Esophagus squamous epithelium (tissue), 5 donors: ENCODE results near the gene TRIM29. TPM values are rescaled to one million over a fixed set of nuclear protein-coding genes. Genes with fewer than 3 reads are reported as not detected.

Experiments
- DNase-seq: peaks from one replicate; lab custom pipeline; 2025; lab: John Stamatoyannopoulos, UW
- H3K27ac ChIP-seq, 4 donors: fragments of 200-600 bp; sonication (generic); one replicate each; pipeline ENCODE4 v1.5.1; 2016 to 2019; ENCODE audit warnings: mild to moderate bottlenecking in 1 of 4
- H3K27me3 ChIP-seq, 4 donors: fragments of 200-600 bp; sonication (generic); 1 replicate in 3 of 4; 2 replicates in 1 of 4; pipeline versions ENCODE4 v1.5.1 to v1.6.0; 2017 to 2021; ENCODE audit warnings: antibody characterized with exemption in 1 of 4
- H3K36me3 ChIP-seq, 3 donors: fragments of 200-600 bp; sonication (generic); one replicate each; pipeline ENCODE4 v1.5.1; 2016 to 2019
- H3K4me1 ChIP-seq, 3 donors: fragments of 200-600 bp; sonication (generic); one replicate each; pipeline ENCODE4 v1.5.1; 2017 to 2019
- H3K4me3 ChIP-seq, 4 donors: fragments of 200-600 bp; sonication (generic); 1 replicate in 3 of 4; 2 replicates in 1 of 4; pipeline ENCODE4 v1.5.1; 2016 to 2019; ENCODE audit warnings: mild to moderate bottlenecking in 2 of 4, moderate library complexity in 1 of 4
- H3K9me3 ChIP-seq, 3 donors: fragments of 200-600 bp; sonication (generic); one replicate each; pipeline ENCODE4 v1.5.1; 2016 to 2019
- POLR2A ChIP-seq, 4 donors: fragments of 450-650 bp; IDR thresholded peaks; one replicate each; pipeline ENCODE4 v1.6.1; 2017; ENCODE audit warnings: antibody characterized with exemption in 4 of 4, mild to moderate bottlenecking in 4 of 4, moderate library complexity in 3 of 4
- WGBS, 2 donors: methylation state at CpG; one replicate each; pipeline ENCODE4 v1.1.5; 2018; 5-methylcytosine and 5-hydroxymethylcytosine counted together
- intact Hi-C: fragments of 100-400 bp; cut with DNase I; formaldehyde crosslinking; loops from one replicate; pipeline ENCODE4 v1.15.0; 2022
- total RNA-seq, 4 donors: library from RNA; depleted of rRNA; stranded (reverse); fragments of >200 nt; gene quantifications; one replicate each; pipeline ENCODE4 v1.1.0, GENCODE V29; 2016
- TF ChIP-seq, protein P1 (sequence below), 6 experiments: fragments of 450-650 bp in 4 of 6; fragments of 200-600 bp in 2 of 6; sonication (generic) in 2 of 6; IDR thresholded peaks; one replicate each; pipeline ENCODE4 v1.5.1; 2016 to 2019; ENCODE audit warnings: antibody characterized with exemption in 6 of 6, mild to moderate bottlenecking in 4 of 6, moderate library complexity in 4 of 6
- donor health status: DM: yes; HTN: yes; CAD: no.

Gene TRIM29
- total RNA-seq, 4 donors from 2014 or later = 691 to 1,472 (median 816) TPM

DNA sequence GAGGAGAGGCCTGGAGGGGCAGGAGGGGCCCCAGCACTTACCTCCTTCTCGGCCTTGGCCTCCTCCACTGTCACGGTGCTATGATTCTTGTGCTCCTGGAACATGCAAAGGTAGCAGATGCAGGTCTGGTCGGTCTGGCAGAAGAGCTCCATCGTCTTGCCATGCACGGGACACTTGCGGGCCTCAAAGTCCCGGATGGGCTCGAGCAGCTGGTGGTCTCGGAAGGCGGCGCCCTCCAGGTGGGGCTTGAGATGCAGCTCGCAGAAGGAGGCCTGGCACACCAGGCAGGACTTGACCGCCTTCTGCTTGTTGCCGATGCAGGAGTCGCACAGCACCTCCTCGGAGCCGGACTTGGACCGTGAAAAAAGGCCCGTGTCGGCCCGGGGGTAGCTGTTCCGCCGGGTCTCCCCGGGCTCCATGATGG is 714 bp downstream of the TRIM29 start:
- H3K36me3 ChIP-seq = peaks cover 0 to 27% (median 8%) of the 10 kb centered on the region in 3 donors
- H3K4me3 ChIP-seq = peak overlapping the region; percentile 63 to 86 (median 74)
- WGBS, 2 donors = 24 to 63% methylated on average over 1 to 13 of the region's 24 CpGs
- peaks cover 5 to 42% (median 6%) of the 10 kb centered on the region in 3 donors for H3K4me1 ChIP-seq
- peaks cover 0 to 2% (median 0%) of the 10 kb centered on the region in 4 donors for H3K27me3 ChIP-seq
- no peak for TF ChIP-seq POLR2A (IDR thresholded peaks at IDR 0.05)
- TF ChIP-seq, protein P1, sequence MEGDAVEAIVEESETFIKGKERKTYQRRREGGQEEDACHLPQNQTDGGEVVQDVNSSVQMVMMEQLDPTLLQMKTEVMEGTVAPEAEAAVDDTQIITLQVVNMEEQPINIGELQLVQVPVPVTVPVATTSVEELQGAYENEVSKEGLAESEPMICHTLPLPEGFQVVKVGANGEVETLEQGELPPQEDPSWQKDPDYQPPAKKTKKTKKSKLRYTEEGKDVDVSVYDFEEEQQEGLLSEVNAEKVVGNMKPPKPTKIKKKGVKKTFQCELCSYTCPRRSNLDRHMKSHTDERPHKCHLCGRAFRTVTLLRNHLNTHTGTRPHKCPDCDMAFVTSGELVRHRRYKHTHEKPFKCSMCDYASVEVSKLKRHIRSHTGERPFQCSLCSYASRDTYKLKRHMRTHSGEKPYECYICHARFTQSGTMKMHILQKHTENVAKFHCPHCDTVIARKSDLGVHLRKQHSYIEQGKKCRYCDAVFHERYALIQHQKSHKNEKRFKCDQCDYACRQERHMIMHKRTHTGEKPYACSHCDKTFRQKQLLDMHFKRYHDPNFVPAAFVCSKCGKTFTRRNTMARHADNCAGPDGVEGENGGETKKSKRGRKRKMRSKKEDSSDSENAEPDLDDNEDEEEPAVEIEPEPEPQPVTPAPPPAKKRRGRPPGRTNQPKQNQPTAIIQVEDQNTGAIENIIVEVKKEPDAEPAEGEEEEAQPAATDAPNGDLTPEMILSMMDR (IDR thresholded peaks at IDR 0.05) = no peak
- no peaks in the 10 kb centered on the region for H3K9me3 ChIP-seq
- no peak for DNase-seq
- H3K27ac ChIP-seq = peak overlapping the region; percentile 88 to 97 (median 94)
- intact Hi-C loops = no loop called here

DNA sequence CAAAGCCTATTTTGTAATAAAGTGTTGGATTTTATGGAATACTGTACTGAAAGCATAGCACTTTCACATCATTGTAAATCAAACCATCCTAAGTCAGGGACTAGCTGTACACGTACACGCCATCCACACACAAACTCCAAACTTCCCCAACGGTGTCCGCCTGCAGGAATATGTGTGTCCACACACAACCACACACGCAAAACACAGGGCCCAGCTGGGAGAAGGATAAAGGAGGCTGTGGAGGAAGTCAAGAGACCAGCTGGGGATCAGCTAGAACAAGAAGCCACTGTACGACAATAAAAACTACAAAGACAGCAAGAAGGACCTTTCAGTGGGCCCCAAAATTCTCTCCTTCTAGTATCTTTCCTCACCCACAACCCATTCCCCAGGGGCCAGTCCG is 1.6 kb downstream of the TRIM29 start:
- no peaks in the 10 kb centered on the region for H3K9me3 ChIP-seq
- H3K27ac ChIP-seq = peak overlapping the region; percentile 88 to 97 (median 94)
- intact Hi-C loops = no loop called here
- H3K4me1 ChIP-seq = peaks cover 6 to 42% (median 6%) of the 10 kb centered on the region in 3 donors
- peaks cover 0 to 2% (median 0%) of the 10 kb centered on the region in 4 donors for H3K27me3 ChIP-seq
- no peak for TF ChIP-seq POLR2A (IDR thresholded peaks at IDR 0.05)
- TF ChIP-seq, protein P1 (IDR thresholded peaks at IDR 0.05) = no peak
- H3K4me3 ChIP-seq = peak overlapping the region; percentile 63 to 86 (median 74)
- no peak for DNase-seq
- H3K36me3 ChIP-seq = peaks cover 0 to 32% (median 8%) of the 10 kb centered on the region in 3 donors
- WGBS, 2 donors = 27 to 33% methylated on average over 7 of the region's 7 CpGs

DNA sequence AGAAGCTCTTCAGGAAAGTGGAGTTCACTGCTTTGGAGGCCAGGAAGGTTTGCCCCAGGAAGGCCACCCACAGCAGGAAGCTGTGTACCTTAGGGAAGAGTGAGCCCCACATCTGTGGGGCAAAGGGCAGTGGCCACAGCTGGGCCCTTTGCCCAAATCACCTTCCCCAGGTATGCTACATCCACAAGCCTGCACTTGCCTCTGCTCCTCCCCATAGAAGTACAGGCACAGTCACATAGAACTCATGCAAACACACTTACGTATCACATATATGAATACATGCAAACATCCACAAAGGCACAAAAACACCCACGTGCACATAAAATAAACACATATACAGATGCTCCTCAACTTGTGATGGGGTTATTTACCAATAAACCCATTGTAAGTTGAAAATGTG is 2.1 kb downstream of the TRIM29 start:
- 37 to 49% methylated on average over 2 of the region's 2 CpGs for WGBS, 2 donors
- Histone ChIP-seq H3K4me1 (peaks cover 6 to 42% (median 11%) of the 10 kb centered on the region in 3 donors), H3K36me3 (peaks cover 0 to 37% (median 12%) of the 10 kb centered on the region in 3 donors), H3K4me3 (peak overlapping the region; percentile 63 to 86 (median 74)), H3K27ac (peak overlapping the region; percentile 88 to 97 (median 94)), H3K9me3 (no peaks in the 10 kb centered on the region), H3K27me3 (peaks cover 0 to 2% (median 0%) of the 10 kb centered on the region in 4 donors)
- intact Hi-C loops = no loop called here
- no peak for DNase-seq
- TF ChIP-seq POLR2A (IDR thresholded peaks at IDR 0.05) = peak in 1 of 4 donors; percentile 60
- TF ChIP-seq, protein P1 (IDR thresholded peaks at IDR 0.05) = no peak

DNA sequence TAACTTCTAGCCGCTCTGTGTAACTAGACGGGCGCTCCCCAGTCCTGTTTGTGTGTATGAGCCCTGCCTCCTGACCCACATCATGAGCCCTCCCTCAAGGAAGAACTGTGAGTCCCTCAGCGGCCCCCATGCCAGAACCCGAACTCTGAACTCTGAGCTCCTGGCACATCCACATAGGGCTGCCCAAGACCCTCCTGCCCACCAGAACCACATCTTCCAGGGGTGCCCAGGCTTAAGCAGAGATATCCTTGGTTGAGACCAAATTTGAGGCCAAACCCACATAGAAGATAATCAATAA is 3.0 kb downstream of the TRIM29 start:
- intact Hi-C loops = no loop called here
- H3K27ac ChIP-seq = peak overlapping the region; percentile 88 to 97 (median 94)
- H3K36me3 ChIP-seq = peaks cover 0 to 45% (median 18%) of the 10 kb centered on the region in 3 donors
- TF ChIP-seq, protein P1 (IDR thresholded peaks at IDR 0.05) = no peak
- TF ChIP-seq POLR2A (IDR thresholded peaks at IDR 0.05) = no peak
- no peak for DNase-seq
- no peaks in the 10 kb centered on the region for H3K9me3 ChIP-seq
- WGBS, 2 donors = 44 to 51% methylated on average over 4 to 5 of the region's 5 CpGs
- peak overlapping the region; percentile 63 to 86 (median 74) for H3K4me3 ChIP-seq
- peaks cover 13 to 47% (median 21%) of the 10 kb centered on the region in 3 donors for H3K4me1 ChIP-seq
- peaks cover 0 to 2% (median 0%) of the 10 kb centered on the region in 4 donors for H3K27me3 ChIP-seq

DNA sequence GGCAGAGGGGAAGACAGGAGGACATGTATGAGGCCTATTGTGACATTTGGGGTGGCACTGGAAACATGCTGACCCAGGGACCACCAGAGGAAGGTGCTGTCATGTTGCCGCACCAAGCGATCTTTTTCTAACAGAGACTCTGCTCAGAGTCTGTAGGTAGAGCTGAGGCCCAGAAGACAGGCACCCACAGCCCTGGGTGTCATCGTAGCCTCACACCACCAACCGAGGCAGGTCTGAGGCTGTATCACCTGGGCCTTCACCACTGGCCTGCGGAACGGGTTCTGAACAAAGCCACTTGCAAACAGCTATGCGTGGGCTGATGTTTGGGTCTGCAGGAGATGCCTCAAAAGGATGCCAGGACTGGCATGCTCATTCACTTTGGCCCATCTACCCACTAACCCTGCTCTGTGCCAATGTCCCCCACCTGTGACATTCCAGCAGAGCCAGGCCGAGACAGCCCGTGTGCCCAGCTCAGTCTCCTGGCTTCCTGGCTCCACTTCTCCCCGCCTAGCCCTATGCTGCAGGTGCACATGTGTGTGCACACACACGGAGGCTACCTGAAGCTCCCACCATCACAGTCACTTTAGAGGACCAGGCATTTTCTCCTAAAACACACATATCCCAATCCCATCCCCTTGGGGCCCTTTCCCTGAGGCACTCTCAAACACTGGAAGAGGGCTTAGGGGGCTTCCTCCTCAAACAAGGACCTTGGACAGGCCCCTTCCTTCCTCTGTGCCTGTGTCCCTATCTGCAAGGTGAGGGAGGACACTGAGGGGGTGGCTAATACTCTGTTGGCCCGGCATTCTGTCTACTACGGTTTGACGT is 3.6 kb downstream of the TRIM29 start:
- H3K4me3 ChIP-seq = peak overlapping the region; percentile 63 to 86 (median 74)
- WGBS, 2 donors = 26 to 51% methylated on average over 6 to 7 of the region's 14 CpGs

More for the DNA sequence above, 3.6 kb downstream of the TRIM29 start:
- Histone ChIP-seq H3K27ac (peak overlapping the region; percentile 88 to 97 (median 94)), H3K4me1 (peaks cover 16 to 47% (median 19%) of the 10 kb centered on the region in 3 donors), H3K9me3 (no peaks in the 10 kb centered on the region), H3K27me3 (peaks cover 0 to 2% (median 0%) of the 10 kb centered on the region in 4 donors), H3K36me3 (peaks cover 0 to 51% (median 18%) of the 10 kb centered on the region in 3 donors)
- no peak for DNase-seq
- TF ChIP-seq, protein P1 (IDR thresholded peaks at IDR 0.05) = peak in 1 of 6 experiments; percentile 29
- no peak for TF ChIP-seq POLR2A (IDR thresholded peaks at IDR 0.05)
- intact Hi-C loops = no loop called here
